ENCODE data around the gene FNBP1L. TPM values are rescaled to one million over a fixed set of nuclear protein-coding genes. Genes with fewer than 3 reads are reported as not detected.

The FNBP1L gene
- total and polyA plus RNA-seq, 2 of the 8 experiments (the other 6 are each of a cell fraction or from before 2014, with no cell fraction given): 48.9 to 95.9 TPM

- no peak overlapping the region for H3K23ac ChIP-seq (ENCODE audit: insufficient read length)
- no peak overlapping the region for H2BK120ac ChIP-seq (replicated peaks; ENCODE audit: low read depth, low read length)
- H4K20me1 ChIP-seq (replicated peaks in 1 of 2; ENCODE audit: control insufficient read depth in 1 of 2, insufficient read depth in 2 of 2, low read length in 2 of 2): peaks cover 2% of the 10 kb centered on the region in 2 experiments
- H4K5ac ChIP-seq (ENCODE audit: insufficient read length, low read depth, low read length): no peak overlapping the region
- H4K8ac ChIP-seq (ENCODE audit: extremely low read depth, insufficient read depth, low read length): no peak overlapping the region
- no peak overlapping the region for H2AK5ac ChIP-seq (ENCODE audit: low read depth, low read length)
- H4K91ac ChIP-seq (replicated peaks; ENCODE audit: insufficient read length, low read length): no peak overlapping the region
- H3K9me3 ChIP-seq (ENCODE audit: insufficient read depth in 2 of 2, low read depth in 1 of 2, low read length in 1 of 2): no peaks in the 10 kb centered on the region
- no peak overlapping the region for H2BK20ac ChIP-seq (ENCODE audit: low read length)
- no peak for TF ChIP-seq GABPA (IDR thresholded peaks at IDR 0.05; ENCODE audit: borderline replicate concordance, insufficient read depth, low read length)
- no peak for TF ChIP-seq SP4 (IDR thresholded peaks at IDR 0.05; ENCODE audit: low read length)
- no peak for TF ChIP-seq SAP30 (IDR thresholded peaks at IDR 0.05; ENCODE audit: insufficient read depth, insufficient replicate concordance, low read length)
- no peak for TF ChIP-seq RFX5 (IDR thresholded peaks at IDR 0.05; ENCODE audit: borderline replicate concordance, low read depth, low read length)
- no peak for TF ChIP-seq KDM1A (IDR thresholded peaks at IDR 0.05; ENCODE audit: borderline replicate concordance, low read length)
- no peak for TF ChIP-seq ATF2 (IDR thresholded peaks at IDR 0.05; ENCODE audit: low read length)
- no peak for TF ChIP-seq SUZ12 (IDR thresholded peaks at IDR 0.05; ENCODE audit: low read length)
- no peak for TF ChIP-seq TEAD4 (IDR thresholded peaks at IDR 0.05; ENCODE audit: low read depth, low read length)
- no peak for TF ChIP-seq EZH2 (IDR thresholded peaks at IDR 0.05; ENCODE audit: low read depth, low read length, severe bottlenecking)
- no peak for TF ChIP-seq RNF2 (IDR thresholded peaks at IDR 0.05; ENCODE audit: borderline replicate concordance, low read depth, low read length, missing control alignments, poor library complexity, severe bottlenecking)
- TF ChIP-seq ASH2L (IDR thresholded peaks at IDR 0.05; ENCODE audit: low read length): no peak
- TF ChIP-seq SIX5 (IDR thresholded peaks at IDR 0.05; ENCODE audit: low read depth, low read length): no peak
- H3K27me3 ChIP-seq (replicated peaks in 1 of 4; ENCODE audit: control insufficient read depth in 3 of 4, extremely low read depth in 1 of 4, insufficient read depth in 3 of 4, low read length in 3 of 4): no peaks in the 10 kb centered on the region
- no peak for FAIRE-seq
- no peak overlapping the region for H3K14ac ChIP-seq (ENCODE audit: insufficient read length)
- H3K79me1 ChIP-seq (ENCODE audit: low read depth, low read length): peaks cover 5% of the 10 kb centered on the region
- no peaks in the 10 kb centered on the region; a peak in 1 of 7 replicates for H3K4me1 ChIP-seq (replicated peaks in 1 of 4; ENCODE audit: control insufficient read depth in 3 of 4, insufficient read depth in 4 of 4, low read length in 3 of 4)
- ChIA-PET POLR2A (ENCODE audit: partially characterized antibody) (no interaction called here), CTCF (ENCODE audit: partially characterized antibody) (no interaction called here)
- WGBS, 2 experiments (ENCODE audit: extremely low coverage in 1 of 2, insufficient coverage in 1 of 2, insufficient read length in 1 of 2, insufficient replicate concordance in 2 of 2, low coverage in 1 of 2, low lambda C conversion rate in 2 of 2, missing lambda C conversion rate in 1 of 2): 90% methylated on average over 3 of the region's 3 CpGs; no CpG with 5 or more reads in 1 of the 2 experiments
- H3K4me2 ChIP-seq (ENCODE audit: insufficient read depth in 1 of 2, low read depth in 2 of 2, low read length in 2 of 2): no peak overlapping the region
- DNase-seq (ENCODE audit: low read depth in 1 of 2, low spot score in 2 of 2): no peak
- no peak overlapping the region for H3K4me3 ChIP-seq (ENCODE audit: extremely low read depth in 1 of 4, insufficient read depth in 2 of 4, low read depth in 3 of 4, low read length in 4 of 4)
- no peak overlapping the region for H3K4ac ChIP-seq (replicated peaks; ENCODE audit: insufficient read length, low read depth, low read length)
- H3K36me3 ChIP-seq (ENCODE audit: control insufficient read depth in 2 of 4, insufficient read depth in 4 of 4, low read length in 3 of 4): peaks cover 0 to 10% (median 0%) of the 10 kb centered on the region in 4 experiments; a peak in 1 of 8 replicates
- no peak overlapping the region for H2BK5ac ChIP-seq (ENCODE audit: low read depth, low read length)
- no peak overlapping the region for H3K18ac ChIP-seq (ENCODE audit: extremely low read depth, low read length)
- H2BK12ac ChIP-seq (ENCODE audit: low read depth, low read length): no peak overlapping the region
- H3K23me2 ChIP-seq (ENCODE audit: low read depth, low read length): no peaks in the 10 kb centered on the region
- H2BK15ac ChIP-seq (ENCODE audit: low read length): no peak overlapping the region
- no peak overlapping the region for H3K56ac ChIP-seq (replicated peaks; ENCODE audit: insufficient read length, low read depth, low read length)
- peaks cover 4 to 98% of the 10 kb centered on the region in 2 experiments for H3K79me2 ChIP-seq (ENCODE audit: control insufficient read depth in 1 of 2, insufficient read depth in 2 of 2, low read length in 2 of 2)
- no peak overlapping the region for H2AFZ ChIP-seq (ENCODE audit: low read length)
- no peak overlapping the region for H3K9ac ChIP-seq (replicated peaks in 1 of 4; ENCODE audit: extremely low read depth in 1 of 4, low read depth in 3 of 4, low read length in 3 of 4)
- H3K27ac ChIP-seq (ENCODE audit: low read depth, low read length): no peak overlapping the region
These were observed 53.5 kb downstream of the FNBP1L start for GRCh38 chr1:93501399-93501798.

Measured in H1 (cell line).